ENCODE results near the gene MYBBP1A.
"Not testable (repeated sequence)": the region's sequence is repeated elsewhere in the genome, so short reads cannot be mapped to it uniquely, and the experiment has no call there.

MYBBP1A gene

GRCh38 chr17:4590042-4590441, 34.9 kb upstream of the MYBBP1A start:
- not testable (repeated sequence) for DNase-seq

- DNase-seq: no peak
Observed at GRCh38 chr17:4588898-4589625, 33.9 kb upstream of the MYBBP1A start.

GRCh38 chr17:4588391-4588790, 33.2 kb upstream of the MYBBP1A start:
- no peak for DNase-seq

DNA sequence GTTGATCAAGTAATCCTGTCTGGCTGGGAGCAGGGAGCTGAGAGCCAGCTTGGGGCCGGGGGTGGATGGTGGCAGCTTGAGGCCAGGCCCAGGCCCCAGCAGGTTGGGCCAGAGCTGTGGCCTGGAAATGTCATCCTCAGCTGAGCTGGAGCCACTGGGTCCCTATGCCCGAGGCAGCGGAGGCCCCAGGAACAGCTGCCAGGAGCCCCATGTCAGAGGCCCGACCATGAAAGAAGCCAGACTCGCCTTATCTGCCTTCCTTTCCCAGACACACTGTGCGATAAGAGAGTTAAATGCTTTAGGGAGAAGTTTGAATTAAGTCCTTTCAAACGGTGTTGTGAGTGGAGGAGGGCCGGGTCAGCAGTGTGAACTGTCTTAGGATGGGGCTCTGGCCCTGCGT, 32.6 kb upstream of the MYBBP1A start:
- DNase-seq: no peak

DNA sequence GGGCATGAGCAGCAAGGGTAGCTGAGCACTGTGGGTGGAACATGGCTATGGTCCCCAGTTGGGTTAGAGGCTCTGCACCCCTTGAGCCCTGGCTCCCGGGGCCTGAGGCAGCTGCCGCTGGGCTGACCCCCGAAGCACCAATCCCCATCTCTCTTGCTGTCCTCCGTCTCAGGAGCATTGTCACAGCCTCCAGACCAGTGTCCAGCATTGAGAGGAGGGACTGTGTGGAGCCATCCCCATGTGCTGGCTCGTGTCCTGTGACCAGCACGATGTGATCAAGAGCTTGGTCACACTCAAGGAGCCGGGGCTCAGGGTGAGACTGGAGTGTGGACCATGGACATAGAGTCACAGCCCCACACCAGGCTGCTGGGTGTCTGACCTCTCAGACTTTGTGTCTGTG, 32.0 kb upstream of the MYBBP1A start:
- no peak for DNase-seq

GRCh38 chr17:4586043-4586442, 30.9 kb upstream of the MYBBP1A start:
- DNase-seq: no peak

- no peak for DNase-seq
Observed at GRCh38 chr17:4585638-4585994, 30.4 kb upstream of the MYBBP1A start.

DNA sequence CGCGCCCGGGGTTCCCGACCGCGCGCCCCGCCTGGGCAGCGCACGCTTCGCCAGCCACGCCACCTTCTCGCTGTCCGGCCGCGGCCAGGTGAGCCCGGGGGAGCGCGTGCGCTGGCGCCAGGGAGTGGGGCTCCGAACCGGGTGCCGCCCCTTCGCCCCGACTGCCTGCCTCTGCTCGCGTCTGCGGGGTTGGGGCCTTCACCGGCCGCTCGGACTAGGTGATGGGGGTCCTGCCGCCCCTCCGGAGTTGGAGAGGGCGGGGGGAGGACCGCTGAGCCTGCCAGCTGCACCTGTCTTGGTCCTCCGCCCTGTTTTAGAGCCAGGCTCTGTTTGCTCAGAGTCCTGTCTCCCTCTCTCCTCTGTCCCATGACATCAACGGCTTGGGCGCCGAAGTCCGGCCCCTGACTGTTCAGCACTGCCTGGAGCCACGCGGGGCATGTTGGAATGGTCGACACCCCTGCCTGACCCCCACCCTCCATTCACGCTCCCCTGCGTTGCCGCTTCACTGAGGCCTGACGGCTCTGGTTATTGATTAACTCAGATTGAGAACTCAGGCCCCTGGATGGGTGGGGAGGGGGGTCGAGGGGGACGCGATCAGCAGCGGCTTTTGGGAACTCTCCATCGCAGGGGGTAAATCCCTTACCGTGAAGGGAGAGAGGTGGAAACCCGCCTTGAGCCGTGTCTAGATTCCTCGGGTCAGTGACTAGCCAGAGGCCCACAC, 29.9 kb upstream of the MYBBP1A start:
- DNase-seq: no peak

- DNase-seq: no peak
Observed at GRCh38 chr17:4584101-4584916, 29.1 kb upstream of the MYBBP1A start, which contains the start of gene SMTNL2. Gene SMTNL2, plus strand, starts transcription at chr17:4584529. Its CDS starts 77 bp downstream, at chr17:4584606.

- no peak for DNase-seq
Observed at GRCh38 chr17:4583782-4584100, 28.6 kb upstream of the MYBBP1A start.

DNA sequence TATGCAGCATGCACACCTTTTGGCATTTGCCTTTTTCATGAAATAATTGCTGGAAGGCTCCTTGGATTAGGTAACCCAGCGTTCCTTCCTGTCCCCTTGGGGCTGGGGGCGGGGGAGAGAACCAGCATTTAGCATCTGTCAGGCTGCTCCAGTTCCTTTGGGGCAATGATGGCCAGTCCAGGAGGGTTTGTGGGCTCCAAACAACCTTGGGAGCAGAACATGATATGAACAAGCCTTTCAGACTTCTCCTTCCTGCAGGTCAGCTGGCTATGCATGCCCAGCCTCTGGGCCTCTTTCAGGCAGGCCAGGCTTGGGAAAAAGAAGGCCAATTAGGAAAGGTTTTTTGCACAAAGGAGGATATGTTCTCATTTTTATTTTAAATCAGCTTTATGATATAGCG, 28.0 kb upstream of the MYBBP1A start:
- DNase-seq: no peak

DNA sequence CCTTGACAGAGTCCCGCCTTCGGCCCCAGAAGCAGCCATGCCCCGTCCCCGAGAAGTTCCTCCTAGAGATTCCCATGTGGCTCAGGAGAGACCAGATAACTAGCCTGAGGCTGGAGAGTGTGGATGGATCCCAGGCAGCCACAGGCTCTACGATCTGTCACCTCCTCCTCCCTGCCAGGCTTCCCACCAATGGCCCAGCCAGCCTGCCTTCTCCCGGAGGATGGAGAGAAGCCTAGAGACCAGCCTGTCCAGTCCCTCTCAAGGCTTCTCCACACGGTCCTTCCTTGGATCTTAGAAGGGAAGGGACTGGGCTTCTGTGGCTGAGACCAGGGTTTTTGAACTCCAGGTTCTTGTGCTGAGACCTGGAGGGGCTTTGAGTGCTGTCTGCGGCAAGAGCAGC, 27.5 kb upstream of the MYBBP1A start:
- no peak for DNase-seq

DNA sequence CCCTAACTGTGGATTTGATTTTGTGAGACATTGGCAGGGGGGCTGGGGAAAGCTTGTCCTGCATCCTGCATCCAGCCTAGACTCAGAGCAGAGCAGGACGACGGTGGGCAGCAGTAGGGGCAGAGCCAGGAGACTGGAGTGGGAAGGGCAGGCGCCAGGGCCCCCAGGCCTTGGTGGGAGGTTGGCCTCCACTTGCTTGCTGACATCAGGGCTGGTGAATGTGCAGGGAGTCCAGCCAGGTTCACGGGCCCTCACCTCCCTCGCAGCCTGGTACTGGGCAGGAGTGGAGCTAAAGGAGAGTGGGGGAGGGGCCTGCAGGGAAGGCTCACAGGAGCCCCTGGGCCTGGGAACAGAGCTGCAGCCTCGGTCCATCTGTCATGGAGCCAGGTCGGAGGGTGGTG, 26.9 kb upstream of the MYBBP1A start:
- no peak for DNase-seq

- DNase-seq: no peak
Observed at GRCh38 chr17:4580291-4580690, 25.1 kb upstream of the MYBBP1A start.

DNA sequence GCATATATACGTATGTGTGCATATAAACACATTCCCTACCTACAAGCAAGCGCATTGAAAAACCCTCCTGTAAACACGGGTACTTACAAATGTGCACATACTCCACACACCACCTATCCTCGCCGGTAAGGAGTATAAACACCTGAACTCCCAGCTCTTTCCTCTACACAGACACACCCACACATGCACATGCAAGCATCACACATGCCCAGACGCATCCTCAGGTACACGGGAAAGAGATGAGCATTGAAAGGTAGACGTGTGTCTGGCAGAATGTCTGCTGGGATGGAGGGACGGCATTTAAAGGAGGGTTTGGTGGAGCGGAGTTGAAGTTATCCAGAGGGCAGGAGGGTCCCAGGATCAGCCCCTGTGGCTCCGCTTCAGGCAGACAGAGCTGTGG, 24.5 kb upstream of the MYBBP1A start:
- no peak for DNase-seq

- not testable (repeated sequence) for DNase-seq
Observed at GRCh38 chr17:4578349-4578748, 23.2 kb upstream of the MYBBP1A start.

DNA sequence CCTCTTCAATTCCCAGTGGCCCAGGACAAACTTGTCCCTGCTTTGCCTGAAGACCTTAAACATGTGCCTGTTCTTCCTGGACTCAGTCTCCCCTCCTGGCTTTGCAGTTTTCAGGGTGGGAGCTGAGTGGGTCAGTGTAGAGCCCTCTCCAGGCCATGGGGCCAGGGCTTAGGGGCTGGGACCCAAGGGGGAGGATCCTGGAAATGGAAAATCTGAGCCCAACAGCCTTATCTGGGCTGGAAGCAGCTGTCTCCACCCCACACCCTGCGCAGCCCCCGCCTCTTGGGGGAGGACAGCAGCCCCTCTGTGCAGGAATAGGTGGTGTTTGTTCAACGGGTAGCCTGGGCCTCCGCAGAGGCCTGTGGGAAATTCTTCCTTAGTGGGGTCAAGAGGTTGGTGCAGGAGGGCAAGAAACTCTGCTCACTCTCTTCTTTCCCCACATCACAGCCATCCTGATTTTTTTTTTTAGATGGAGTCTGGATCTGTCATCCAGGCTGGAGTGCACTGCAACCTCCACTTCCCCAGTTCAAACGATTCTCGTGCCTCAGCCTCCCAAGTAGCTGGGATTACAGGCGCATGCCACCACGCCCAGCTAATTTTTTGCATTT, 22.3 kb upstream of the MYBBP1A start:
- no peak for DNase-seq

DNA sequence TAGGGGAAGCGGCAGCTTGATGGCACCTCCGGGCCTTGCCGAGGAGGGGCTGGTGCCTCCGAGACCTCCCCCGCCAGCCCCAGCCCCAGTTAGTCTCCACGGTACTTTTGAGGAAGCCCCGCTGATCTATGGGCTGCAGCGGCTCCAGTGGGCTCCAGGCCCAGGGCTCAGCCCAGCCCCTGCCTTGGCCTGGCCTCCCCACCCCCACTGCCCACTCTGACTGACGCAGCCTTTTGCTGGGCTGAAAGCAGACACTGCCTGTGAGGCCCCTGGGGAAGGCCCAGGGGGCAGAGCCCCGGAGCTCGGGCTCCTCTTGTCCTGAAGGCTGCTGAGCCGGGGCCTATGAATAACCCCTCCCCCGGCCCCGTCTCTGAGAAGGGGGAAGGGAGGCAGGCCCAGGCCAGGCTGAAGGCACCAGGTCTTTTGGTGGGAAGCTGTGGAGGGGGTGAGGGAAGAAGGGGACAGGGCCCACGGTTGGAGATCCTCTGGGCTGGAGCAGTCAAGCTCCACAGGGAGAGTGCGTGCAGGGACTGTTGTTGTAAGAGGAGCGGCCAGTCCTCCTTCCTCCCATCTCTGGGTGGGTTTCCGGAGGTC, 21.6 kb upstream of the MYBBP1A start:
- no peak for DNase-seq

- DNase-seq: no peak
Observed at GRCh38 chr17:4576161-4576558, 21.0 kb upstream of the MYBBP1A start.

- DNase-seq: no peak
Observed at GRCh38 chr17:4574448-4575045, 19.4 kb upstream of the MYBBP1A start.

DNA sequence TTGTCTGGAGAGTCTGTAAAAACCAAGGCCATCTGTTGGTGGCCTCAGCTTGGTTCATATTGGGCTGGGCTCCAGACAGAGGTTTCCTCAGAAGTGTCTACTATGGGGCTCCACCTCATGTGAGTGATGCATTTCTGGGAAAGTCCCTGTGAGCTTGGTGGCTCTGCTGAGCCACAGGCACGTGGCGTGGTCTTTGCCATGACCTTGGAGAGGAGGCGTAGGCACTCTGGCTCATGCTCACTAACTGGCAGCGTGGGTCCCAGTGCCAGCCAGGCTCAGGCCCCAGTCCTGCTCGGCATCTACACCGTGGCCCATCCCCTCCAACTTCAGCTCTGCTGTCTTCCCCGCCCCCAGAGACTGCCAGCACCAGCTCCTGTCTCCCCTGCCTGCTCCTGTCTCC, 18.5 kb upstream of the MYBBP1A start:
- DNase-seq: no peak

DNA sequence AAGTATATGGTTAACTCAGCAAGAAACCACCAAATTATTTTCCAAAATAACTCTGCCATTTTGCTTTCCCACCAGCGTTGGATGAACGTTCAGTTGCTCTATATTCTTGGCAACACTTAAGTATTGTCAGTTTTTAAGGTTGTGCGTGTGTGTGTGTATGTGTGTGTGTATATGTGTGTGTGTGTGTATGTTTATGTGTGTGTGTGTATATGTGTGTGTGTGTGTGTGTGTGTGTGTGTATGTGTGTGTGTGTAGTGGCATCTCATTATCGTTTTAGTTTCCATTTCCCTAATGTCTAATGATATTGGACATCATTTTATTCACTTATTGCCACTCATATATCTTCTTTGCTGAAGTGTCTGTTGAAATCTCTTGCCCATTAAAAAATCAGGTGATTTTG, 17.9 kb upstream of the MYBBP1A start:
- DNase-seq: no peak

GRCh38 chr17:4572131-4572530, 16.9 kb upstream of the MYBBP1A start:
- no peak for DNase-seq
